ENCODE measurements around the gene THSD4. TPM values are rescaled to one million over a fixed set of nuclear protein-coding genes. Genes with fewer than 3 reads are reported as not detected.

THSD4 gene
- total and polyA plus RNA-seq, 7 donors = 1.4 to 7.8 (median 2.2) TPM

GRCh38 chr15:71375934-71376333 lies 260.7 kb downstream of the THSD4 start:
- no peak overlapping the region for H3K27ac ChIP-seq
- no peak for TF ChIP-seq POLR2AphosphoS5 (IDR thresholded peaks at IDR 0.05)
- no peak for TF ChIP-seq POLR2A (IDR thresholded peaks at IDR 0.05)
- no peak for TF ChIP-seq EP300 (IDR thresholded peaks at IDR 0.05)
- TF ChIP-seq CTCF (IDR thresholded peaks at IDR 0.05) = no peak
- H3K36me3 ChIP-seq = no peaks in the 10 kb centered on the region
- H3K27me3 ChIP-seq = no peaks in the 10 kb centered on the region
- no peak for DNase-seq
- 96 to 99% methylated on average over 3 of the region's 3 CpGs for WGBS, 2 donors
- no peak overlapping the region for H3K4me3 ChIP-seq
- H3K9me3 ChIP-seq = no peaks in the 10 kb centered on the region
- H3K4me1 ChIP-seq = no peaks in the 10 kb centered on the region
- intact Hi-C loops (cut with DNase I) = no loop called here

GRCh38 chr15:71379893-71380292 lies 264.6 kb downstream of the THSD4 start:
- intact Hi-C loops (cut with DNase I) = no loop called here
- H3K4me1 ChIP-seq = peaks cover 0 to 5% (median 3%) of the 10 kb centered on the region in 4 donors
- H3K27ac ChIP-seq = no peak overlapping the region
- no peaks in the 10 kb centered on the region for H3K36me3 ChIP-seq
- no peak overlapping the region for H3K4me3 ChIP-seq
- no peak for DNase-seq
- no peaks in the 10 kb centered on the region for H3K9me3 ChIP-seq
- no peak for TF ChIP-seq CTCF (IDR thresholded peaks at IDR 0.05)
- TF ChIP-seq EP300 (IDR thresholded peaks at IDR 0.05) = no peak
- no peak for TF ChIP-seq POLR2A (IDR thresholded peaks at IDR 0.05)
- TF ChIP-seq POLR2AphosphoS5 (IDR thresholded peaks at IDR 0.05) = no peak
- no peaks in the 10 kb centered on the region for H3K27me3 ChIP-seq
- 74 to 91% methylated on average over 2 of the region's 2 CpGs for WGBS, 2 donors

- intact Hi-C loops (cut with DNase I) = no loop called here
- no peak overlapping the region for H3K27ac ChIP-seq
These were observed 265.1 kb downstream of the THSD4 start for GRCh38 chr15:71380345-71380744.

GRCh38 chr15:71384501-71384900 lies 269.2 kb downstream of the THSD4 start:
- Histone ChIP-seq H3K27ac (no peak overlapping the region), H3K4me3 (no peak overlapping the region), H3K36me3 (no peaks in the 10 kb centered on the region), H3K9me3 (no peaks in the 10 kb centered on the region), H3K4me1 (peaks cover 0 to 17% (median 14%) of the 10 kb centered on the region in 4 donors), H3K27me3 (no peaks in the 10 kb centered on the region)
- WGBS, 2 donors = 66 to 75% methylated on average over 3 of the region's 3 CpGs
- no peak for DNase-seq
- intact Hi-C loops (cut with DNase I) = no loop called here
- no peak for TF ChIP-seq EP300 (IDR thresholded peaks at IDR 0.05)
- TF ChIP-seq CTCF (IDR thresholded peaks at IDR 0.05) = no peak
- no peak for TF ChIP-seq POLR2AphosphoS5 (IDR thresholded peaks at IDR 0.05)
- no peak for TF ChIP-seq POLR2A (IDR thresholded peaks at IDR 0.05)

More at GRCh38 chr15:71380345-71380744, 265.1 kb downstream of the THSD4 start:
- peaks cover 0 to 9% (median 8%) of the 10 kb centered on the region in 4 donors for H3K4me1 ChIP-seq
- no peaks in the 10 kb centered on the region for H3K9me3 ChIP-seq
- DNase-seq = no peak
- TF ChIP-seq CTCF (IDR thresholded peaks at IDR 0.05) (no peak), POLR2A (IDR thresholded peaks at IDR 0.05) (no peak), EP300 (IDR thresholded peaks at IDR 0.05) (no peak), POLR2AphosphoS5 (IDR thresholded peaks at IDR 0.05) (no peak)
- no peak overlapping the region for H3K4me3 ChIP-seq
- H3K36me3 ChIP-seq = no peaks in the 10 kb centered on the region
- 7 to 60% methylated on average over 2 of the region's 2 CpGs for WGBS, 2 donors
- H3K27me3 ChIP-seq = no peaks in the 10 kb centered on the region

GRCh38 chr15:71385026-71385425 lies 269.8 kb downstream of the THSD4 start:
- TF ChIP-seq CTCF (IDR thresholded peaks at IDR 0.05) = no peak
- TF ChIP-seq EP300 (IDR thresholded peaks at IDR 0.05) = no peak
- no peak for TF ChIP-seq POLR2A (IDR thresholded peaks at IDR 0.05)
- Histone ChIP-seq H3K4me1 (peaks cover 0 to 17% (median 14%) of the 10 kb centered on the region in 4 donors), H3K36me3 (no peaks in the 10 kb centered on the region), H3K27ac (no peak overlapping the region), H3K4me3 (no peak overlapping the region), H3K27me3 (no peaks in the 10 kb centered on the region), H3K9me3 (no peaks in the 10 kb centered on the region)
- intact Hi-C loops (cut with DNase I) = no loop called here
- DNase-seq = no peak
- WGBS, 2 donors = 8 to 45% methylated on average over 4 of the region's 4 CpGs

Measured in sigmoid colon (tissue), 7 donors.